Umbilical cord (tissue), 1 donor: ENCODE measurements around the gene CARD11. TPM values are rescaled to one million over a fixed set of nuclear protein-coding genes. Genes with fewer than 3 reads are reported as not detected.

ENCODE experiments used
- total RNA-seq: library from RNA; depleted of rRNA; stranded (reverse); fragments of >200 nt; gene quantifications from one replicate; pipeline ENCODE4 v1.2.3, GENCODE V29; 2014; ENCODE audit warnings: low replicate concordance; ENCODE audit not compliant: insufficient read depth

The CARD11 gene
- total RNA-seq, 1 donor from 2014 or later, result 3.9 TPM

Other genes starting within 250 kb of the CARD11 start
- 34.7 TPM for gene GNA12, start 199.6 kb downstream of the CARD11 start, total RNA-seq